ENCODE results near the gene LYST. TPM values are rescaled to one million over a fixed set of nuclear protein-coding genes. Genes with fewer than 3 reads are reported as not detected.
"Not testable (repeated sequence)": the region's sequence is repeated elsewhere in the genome, so short reads cannot be mapped to it uniquely, and the experiment has no call there.

Gene LYST
- polyA plus RNA-seq, 1 of the 3 experiments (the other 2 are of a cell fraction), result 3.9 TPM

- DNase-seq; H3K9ac ChIP-seq; H3K27me3 ChIP-seq (ENCODE audit: insufficient read depth); H3K4me2 ChIP-seq; POLR2A ChIA-PET; H3K4me1 ChIP-seq (ENCODE audit: control insufficient read depth in 1 of 2, insufficient read depth in 2 of 2, low read depth in 1 of 2, low read length in 1 of 2); H3K4me3 ChIP-seq (ENCODE audit: low read depth in 2 of 2, low read length in 1 of 2); H3K36me3 ChIP-seq (replicated peaks in 1 of 2; ENCODE audit: control insufficient read depth in 1 of 2, insufficient read depth in 2 of 2, low read length in 1 of 2); H3K9me3 ChIP-seq; H3K27ac ChIP-seq (ENCODE audit: low read depth in 2 of 2, low read length in 1 of 2); H2AFZ ChIP-seq (ENCODE audit: low read depth); H3K9me2 ChIP-seq; H3K79me2 ChIP-seq (ENCODE audit: insufficient read depth); H4K20me1 ChIP-seq (ENCODE audit: insufficient read depth); H3F3A ChIP-seq (replicated peaks; ENCODE audit: insufficient read depth): not testable (repeated sequence)
- 90% methylated on average over 2 of the region's 2 CpGs for WGBS (ENCODE audit: low lambda C conversion rate)
- CTCF ChIA-PET, result interaction anchor here (1.0 to 2.5 kb wide), 3 partner anchors 18 to 105 kb away, joined by 3 to 8 read pairs (median 5); no protein-coding TSS in a partner anchor
Observed at GRCh38 chr1:235619149-235619548, 247.6 kb downstream of the LYST start.

- H3K36me3 ChIP-seq (replicated peaks in 1 of 2; ENCODE audit: control insufficient read depth in 1 of 2, insufficient read depth in 2 of 2, low read length in 1 of 2), result no peaks in the 10 kb centered on the region
- H3K9me3 ChIP-seq, result no peaks in the 10 kb centered on the region
- no peak overlapping the region for H3K4me3 ChIP-seq (ENCODE audit: low read depth in 2 of 2, low read length in 1 of 2)
- no peaks in the 10 kb centered on the region for H3K79me2 ChIP-seq (ENCODE audit: insufficient read depth)
- CTCF ChIA-PET, result interaction anchor here (0.7 to 2.5 kb wide), 2 partner anchors 34 to 103 kb away, joined by 3 to 8 read pairs; no protein-coding TSS in a partner anchor
- no peaks in the 10 kb centered on the region for H3F3A ChIP-seq (replicated peaks; ENCODE audit: insufficient read depth)
- POLR2A ChIA-PET, result no interaction called here
- no peak for DNase-seq
- no peak overlapping the region for H3K9ac ChIP-seq
- no peaks in the 10 kb centered on the region for H4K20me1 ChIP-seq (ENCODE audit: insufficient read depth)
- peak overlapping the region in 1 of 2 experiments; percentile 55; a peak in 1 of 4 replicates for H3K27ac ChIP-seq (ENCODE audit: low read depth in 2 of 2, low read length in 1 of 2)
- no peaks in the 10 kb centered on the region for H3K9me2 ChIP-seq
- no peak overlapping the region for H2AFZ ChIP-seq (ENCODE audit: low read depth)
- WGBS (ENCODE audit: low lambda C conversion rate), result 86% methylated on average over 3 of the region's 3 CpGs
- H3K27me3 ChIP-seq (ENCODE audit: insufficient read depth), result no peaks in the 10 kb centered on the region
- H3K4me1 ChIP-seq (ENCODE audit: control insufficient read depth in 1 of 2, insufficient read depth in 2 of 2, low read depth in 1 of 2, low read length in 1 of 2), result peaks cover 8 to 9% of the 10 kb centered on the region in 2 experiments; a peak in 3 of 4 replicates
- H3K4me2 ChIP-seq, result 0 out of 2 replicates have a peak overlapping the region, but pooled peaks have one; percentile 4
- TF ChIP-seq NFIC (IDR thresholded peaks at IDR 0.05; ENCODE audit: borderline replicate concordance), result no peak
- TF ChIP-seq USF2 (IDR thresholded peaks at IDR 0.05; ENCODE audit: borderline replicate concordance, low read depth, low read length), result no peak
- no peak for TF ChIP-seq NRF1 (IDR thresholded peaks at IDR 0.05; ENCODE audit: low read depth, low read length)
- TF ChIP-seq ZBTB33 (IDR thresholded peaks at IDR 0.05; ENCODE audit: borderline replicate concordance, low read depth), result no peak
- TF ChIP-seq EP300 (IDR thresholded peaks at IDR 0.05; ENCODE audit: borderline replicate concordance in 1 of 2, low read depth in 1 of 2, low read length in 1 of 2), result no peak
- peak; percentile 26; the same call in 1 of the 2 replicates for TF ChIP-seq JUND (IDR thresholded peaks at IDR 0.05)
- no peak for TF ChIP-seq RFX5 (IDR thresholded peaks at IDR 0.05; ENCODE audit: low read length)
- no peak for TF ChIP-seq MXI1 (IDR thresholded peaks at IDR 0.05; ENCODE audit: low read depth, low read length)
- no peak for TF ChIP-seq FOXJ3 (CRISPR knock-in tag; IDR thresholded peaks at IDR 0.05)
- TF ChIP-seq CHD2 (IDR thresholded peaks at IDR 0.05; ENCODE audit: low read length, partially characterized antibody), result no peak
- TF ChIP-seq FOSL2 (IDR thresholded peaks at IDR 0.05; ENCODE audit: borderline replicate concordance, low read depth), result peak; percentile 62; the same call in 1 of the 2 replicates
- peak; percentile 56 for TF ChIP-seq CTCF (IDR thresholded peaks at IDR 0.05)
- TF ChIP-seq TCF12 (IDR thresholded peaks at IDR 0.05), result peak; percentile 41; the same call in 1 of the 2 replicates
- no peak for TF ChIP-seq RCOR1 (IDR thresholded peaks at IDR 0.05; ENCODE audit: low read length)
- TF ChIP-seq SIN3A (IDR thresholded peaks at IDR 0.05; ENCODE audit: borderline replicate concordance, low read depth, low read length), result no peak
- TF ChIP-seq GABPA (IDR thresholded peaks at IDR 0.05; ENCODE audit: low read depth), result no peak
- no peak for TF ChIP-seq ELF1 (IDR thresholded peaks at IDR 0.05)
- no peak for TF ChIP-seq EZH2phosphoT487 (IDR thresholded peaks at IDR 0.05; ENCODE audit: borderline replicate concordance, low read depth)
- peak; percentile 14; the same call in 1 of the 2 replicates for TF ChIP-seq SMC3 (IDR thresholded peaks at IDR 0.05; ENCODE audit: low read depth, low read length)
- TF ChIP-seq USF1 (IDR thresholded peaks at IDR 0.05; ENCODE audit: borderline replicate concordance, low read depth), result no peak
- TF ChIP-seq MAX (IDR thresholded peaks at IDR 0.05; ENCODE audit: low read depth), result no peak
- no peak for TF ChIP-seq TAF1 (IDR thresholded peaks at IDR 0.05; ENCODE audit: borderline replicate concordance, low read depth, low read length)
Observed at GRCh38 chr1:235617808-235618207, 248.9 kb downstream of the LYST start.
